ENCODE results near the gene PRSS3.
"Not testable (repeated sequence)": the region's sequence is repeated elsewhere in the genome, so short reads cannot be mapped to it uniquely, and the experiment has no call there.

Gene PRSS3

DNA sequence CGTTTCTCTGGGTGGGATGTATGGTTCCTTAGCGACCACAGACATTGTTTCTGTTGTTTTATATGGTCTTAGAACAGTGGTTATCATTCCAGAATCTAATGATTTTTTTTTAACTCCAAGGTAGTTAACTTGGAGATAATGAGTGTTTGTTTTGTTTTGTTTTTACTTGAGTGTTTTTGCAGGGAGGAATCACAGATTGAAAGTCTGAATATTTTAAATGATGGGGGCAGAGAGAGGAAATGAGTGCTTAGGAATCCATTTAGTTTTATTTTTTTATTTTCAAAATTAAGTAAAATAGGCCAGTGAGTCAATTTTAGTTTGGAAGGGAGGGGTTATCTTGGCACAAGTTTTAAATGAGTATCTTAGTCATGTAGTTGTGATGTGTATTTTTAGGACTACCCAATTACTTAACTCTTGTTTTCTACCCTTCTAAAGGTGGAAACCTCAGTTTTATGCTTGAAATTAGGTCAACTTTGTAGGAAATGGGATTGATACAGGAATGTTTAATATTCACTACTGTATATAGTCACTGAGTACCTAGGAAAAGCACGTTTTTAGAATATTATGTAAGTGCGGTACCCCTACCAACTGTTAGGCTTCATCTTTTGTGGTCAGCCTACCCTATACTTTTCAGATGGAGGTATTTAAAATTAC, 23.6 kb downstream of the PRSS3 start:
- DNase-seq: no peak

DNA sequence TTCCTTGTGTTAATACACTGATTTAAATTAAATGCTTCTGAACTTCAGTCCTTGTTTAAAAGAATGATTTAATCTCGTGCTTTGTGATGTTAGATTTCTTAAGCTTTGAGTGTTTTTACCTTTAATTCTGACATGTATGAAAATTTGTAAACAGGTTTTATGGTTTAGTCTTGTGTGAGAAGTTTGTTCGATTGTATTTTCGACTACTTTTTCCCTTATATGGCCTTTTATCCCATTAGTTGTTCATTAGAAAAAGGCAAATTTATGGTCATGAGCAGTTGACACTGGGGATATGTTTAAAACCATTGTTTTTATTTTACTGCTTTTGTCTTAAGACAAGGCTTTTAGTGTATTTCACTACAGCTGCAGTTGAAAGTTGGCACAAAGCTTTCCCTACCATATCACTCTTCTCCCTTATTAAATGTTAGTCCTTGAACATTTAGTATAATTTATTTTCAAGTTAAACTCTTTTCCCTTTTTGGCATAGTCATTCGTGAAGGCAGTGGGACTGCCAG, 24.9 kb downstream of the PRSS3 start:
- no peak for DNase-seq

DNA sequence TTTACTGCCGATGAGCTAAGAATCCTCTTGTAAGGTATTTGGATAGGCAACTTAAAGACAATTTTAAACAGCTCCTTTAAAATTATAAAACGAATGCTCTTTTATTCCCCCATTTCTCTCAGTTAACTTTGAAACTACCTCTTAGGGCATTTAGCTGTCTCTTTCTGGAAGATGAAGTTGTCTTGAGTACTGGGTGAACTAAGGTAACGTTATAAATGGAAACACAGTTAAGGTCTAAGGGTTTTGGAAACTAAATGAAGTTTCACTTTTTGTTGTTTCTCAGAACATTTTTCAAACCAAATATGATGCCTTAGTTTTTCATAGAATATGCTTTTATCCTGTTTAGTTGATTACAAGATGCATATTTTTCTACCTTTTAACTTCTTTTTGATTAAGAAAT, 28.4 kb downstream of the PRSS3 start:
- DNase-seq: no peak

DNA sequence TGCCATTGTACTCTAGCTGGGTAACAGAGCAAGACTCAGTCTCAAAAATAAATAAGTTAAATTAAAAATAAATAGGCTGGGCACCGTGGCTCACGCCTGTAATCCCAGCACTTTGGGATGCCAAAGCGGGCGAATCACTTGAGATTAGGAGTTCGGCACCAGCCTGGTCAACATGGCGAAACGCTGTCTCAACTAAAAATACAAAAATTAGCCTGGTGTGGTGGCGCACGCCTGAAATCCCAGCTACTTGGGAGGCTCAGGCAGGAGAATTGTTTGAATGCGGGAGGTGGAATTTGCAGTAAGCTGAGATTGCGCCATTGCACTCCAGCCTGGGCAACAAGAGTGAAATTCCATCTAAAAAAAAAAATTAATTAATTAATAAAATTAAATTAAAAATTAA, 31.9 kb downstream of the PRSS3 start:
- DNase-seq: not testable (repeated sequence)

DNA sequence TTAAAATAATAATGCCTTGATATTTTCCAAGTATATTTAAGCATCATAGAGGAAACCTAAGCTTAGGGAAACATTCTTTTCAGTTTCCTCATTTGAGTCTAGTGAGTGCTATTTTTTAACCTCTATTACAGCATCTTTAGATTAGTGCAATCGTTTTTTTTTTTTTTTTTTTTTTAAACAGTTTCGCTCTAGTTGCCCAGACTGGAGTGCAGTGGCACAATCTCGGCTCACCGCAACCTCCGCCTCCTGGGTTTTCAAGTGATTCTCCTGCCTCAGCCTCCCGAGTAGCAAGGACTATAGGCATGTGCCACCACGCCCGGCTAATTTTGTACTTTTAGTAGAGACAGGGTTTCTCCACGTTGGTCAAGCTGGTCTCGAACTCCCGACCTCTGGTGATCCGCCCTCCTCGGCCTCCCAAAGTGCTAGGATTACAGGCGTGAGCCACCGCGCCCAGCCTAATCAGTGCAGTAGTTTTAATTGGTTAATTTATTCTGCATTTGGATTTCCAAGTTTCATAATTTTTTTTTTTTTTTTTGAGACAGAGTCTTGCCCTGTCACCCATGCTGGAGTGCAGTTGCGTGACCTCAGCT, 34.4 kb downstream of the PRSS3 start:
- DNase-seq: not testable (repeated sequence)

DNA sequence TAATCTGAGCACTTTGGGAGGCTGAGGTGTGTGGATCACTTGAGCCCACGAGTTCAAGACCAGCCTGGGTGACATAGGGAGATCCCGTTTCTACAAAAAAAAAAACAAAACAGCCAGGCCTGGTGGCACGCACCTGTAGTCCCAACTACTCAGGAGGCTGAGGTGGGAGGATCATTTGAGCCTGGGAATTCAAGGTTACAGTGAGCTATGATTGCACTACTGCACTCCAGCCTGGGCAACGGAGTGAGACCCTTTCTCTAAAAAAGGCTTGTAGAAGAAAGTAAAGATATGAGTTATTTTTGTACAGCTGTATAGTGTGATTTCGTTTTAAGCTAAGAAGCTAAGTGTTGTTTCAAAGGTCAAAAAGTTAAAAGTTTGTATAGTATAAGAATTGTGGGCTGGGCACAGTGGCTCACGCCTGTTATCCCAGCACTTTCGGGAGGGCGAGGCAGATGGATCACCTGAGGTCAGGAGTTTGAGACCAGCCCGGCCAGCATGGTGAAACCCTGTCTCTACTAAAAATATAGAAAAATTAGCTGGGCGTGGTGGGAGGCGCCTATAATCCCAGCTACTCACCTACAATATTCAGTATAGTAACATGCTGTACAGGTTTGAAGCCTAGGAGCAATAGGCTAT, 40.4 kb downstream of the PRSS3 start:
- no peak for DNase-seq

DNA sequence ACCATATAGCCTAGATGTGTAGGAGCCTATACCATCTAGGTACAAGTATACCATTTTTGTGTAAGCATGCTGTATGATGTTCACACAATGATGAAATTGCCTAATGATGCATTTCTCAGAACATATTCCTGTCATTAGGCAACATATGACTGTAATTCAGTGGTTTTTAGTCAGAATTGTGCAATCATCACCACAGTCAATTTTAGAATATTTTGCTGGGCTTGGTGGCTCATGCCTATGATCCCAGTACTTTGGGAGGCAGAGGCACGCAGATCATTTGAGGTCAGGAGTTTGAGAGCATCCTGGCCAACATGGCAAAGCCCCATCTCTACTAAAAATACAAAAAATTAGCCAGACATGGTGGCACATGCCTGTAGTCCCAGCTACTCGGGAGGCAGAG, 40.9 kb downstream of the PRSS3 start:
- DNase-seq: not testable (repeated sequence)

DNA sequence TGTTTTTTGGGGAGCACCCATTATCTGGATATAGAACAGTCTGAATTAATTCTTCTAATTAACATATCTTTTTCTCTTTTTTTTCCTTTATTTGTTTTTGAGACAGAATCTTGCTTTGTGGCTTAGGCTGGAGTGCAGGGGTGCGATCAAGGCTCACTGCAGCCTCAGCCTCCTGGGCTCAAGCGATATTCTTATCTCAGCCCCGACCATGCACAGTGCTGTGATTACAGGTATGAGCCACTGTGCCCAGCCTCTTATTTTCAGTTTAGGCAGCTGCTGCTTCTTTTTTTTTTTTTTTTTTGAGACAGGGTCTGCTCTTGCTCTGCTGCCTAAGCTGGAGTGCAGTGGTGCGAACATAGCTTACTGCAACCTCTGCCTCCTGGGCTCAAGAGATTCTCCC, 41.8 kb downstream of the PRSS3 start:
- no peak for DNase-seq

DNA sequence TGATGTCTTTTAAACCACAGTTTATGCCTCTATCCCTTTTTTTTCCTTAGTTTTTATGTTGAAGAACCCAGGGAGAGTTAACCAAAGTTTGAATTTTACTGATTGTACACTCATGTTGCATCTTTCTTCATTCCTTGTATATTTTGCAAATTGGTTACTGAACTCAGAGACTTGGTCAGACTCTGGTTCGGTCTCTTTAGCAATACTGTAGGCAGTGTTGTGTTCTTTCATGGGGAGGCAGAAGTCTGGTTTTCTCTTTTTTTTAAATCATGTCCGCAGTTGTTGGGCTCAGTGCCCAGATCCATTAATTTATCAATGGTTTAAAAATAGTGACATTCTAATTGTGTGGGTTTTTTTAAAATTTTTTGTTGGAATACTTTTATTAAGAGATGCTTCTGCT, 45.0 kb downstream of the PRSS3 start:
- no peak for DNase-seq

DNA sequence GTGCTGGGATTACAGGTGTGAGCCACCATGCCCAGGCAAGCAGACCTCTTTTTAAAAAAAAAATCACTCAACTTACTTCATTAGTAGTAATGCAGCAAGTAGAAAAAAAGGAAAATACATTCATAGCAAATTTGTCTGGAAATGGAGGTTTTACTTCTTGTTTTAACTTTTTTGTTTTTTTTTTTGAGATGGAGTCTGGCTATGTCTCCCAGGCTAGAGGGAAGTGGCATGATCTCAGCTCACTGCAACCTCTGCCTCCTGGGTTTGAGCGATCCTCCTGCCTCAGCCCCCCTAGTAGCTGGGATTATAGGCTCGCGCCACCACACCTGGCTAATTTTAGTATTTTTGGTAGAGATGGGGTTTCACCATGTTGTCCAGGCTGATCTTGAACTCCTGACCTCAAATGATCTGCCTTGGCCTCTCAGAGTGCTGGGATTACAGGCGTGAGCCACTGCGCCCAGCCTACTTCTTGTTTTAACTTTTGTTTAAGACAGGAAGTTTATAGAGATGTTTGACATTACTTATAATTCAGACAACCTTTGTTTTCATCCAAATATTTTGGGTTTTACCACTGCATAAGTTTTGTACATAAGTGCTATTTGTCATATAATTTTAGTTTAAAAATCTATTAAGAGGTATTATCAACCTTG, 48.1 kb downstream of the PRSS3 start:
- DNase-seq: no peak

DNA sequence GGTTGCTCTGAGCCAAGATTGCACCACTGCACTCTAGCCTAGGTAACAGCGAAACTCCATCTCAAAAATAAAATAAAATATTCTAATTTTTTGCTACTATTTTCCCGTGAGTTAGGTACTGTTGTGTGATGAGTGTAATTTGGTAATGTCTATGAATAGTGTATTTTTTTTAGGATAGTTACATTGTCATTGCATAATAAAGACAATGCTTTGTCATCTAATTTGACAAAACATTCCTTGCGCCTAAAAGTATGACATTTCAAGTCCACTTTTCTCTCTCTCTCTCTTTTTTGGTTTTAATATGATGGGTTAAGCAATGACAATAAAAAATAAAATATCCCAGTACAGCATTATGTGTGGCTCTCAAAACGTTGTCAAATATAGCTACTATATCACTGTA, 50.9 kb downstream of the PRSS3 start:
- no peak for DNase-seq

DNA sequence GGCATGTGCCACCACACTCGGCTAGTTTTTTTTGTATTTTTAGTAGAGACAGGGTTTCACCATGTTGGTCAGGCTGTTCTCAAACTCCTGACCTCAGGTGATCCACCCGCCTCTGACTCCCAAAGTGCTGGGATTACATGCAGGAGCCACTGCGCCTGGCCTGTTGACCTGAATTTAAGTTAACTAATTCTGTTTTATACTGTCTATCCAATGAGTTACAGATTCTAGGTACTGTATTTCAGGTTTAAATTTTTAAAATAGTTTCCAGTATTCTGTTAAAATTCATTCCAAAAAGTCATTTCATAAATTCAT, 52.5 kb downstream of the PRSS3 start:
- not testable (repeated sequence) for DNase-seq

Data from NCI-H345 (cell line).